NCI-H748 treated with DMSO at 0.1 percent for 48 hours (cell line): ENCODE results near the gene MYOCD.

Experiments
- DNase-seq: peaks from one replicate; lab custom pipeline; 2025; lab: John Stamatoyannopoulos, UW

MYOCD gene

GRCh38 chr17:12756786-12757185, 91.1 kb downstream of the MYOCD start:
- no peak for DNase-seq

GRCh38 chr17:12759090-12759489, 93.4 kb downstream of the MYOCD start:
- DNase-seq: no peak

GRCh38 chr17:12765548-12765947, 99.9 kb downstream of the MYOCD start:
- DNase-seq: no peak

GRCh38 chr17:12768255-12768654, 102.6 kb downstream of the MYOCD start:
- DNase-seq: no peak

GRCh38 chr17:12769981-12770380, 104.3 kb downstream of the MYOCD start:
- DNase-seq: no peak

- no peak for DNase-seq
Measured at GRCh38 chr17:12773153-12773552, 107.5 kb downstream of the MYOCD start.

GRCh38 chr17:12789075-12789480, 123.4 kb downstream of the MYOCD start:
- no peak for DNase-seq

- DNase-seq: peak; percentile 40
Measured at GRCh38 chr17:12789481-12790248, 124.0 kb downstream of the MYOCD start, which contains the start of gene ARHGAP44. Gene ARHGAP44, plus strand, starts transcription at chr17:12789498. Its CDS starts 341 bp downstream, at chr17:12789839.

GRCh38 chr17:12790249-12791106, 124.8 kb downstream of the MYOCD start:
- DNase-seq: no peak

GRCh38 chr17:12794919-12795532, 129.3 kb downstream of the MYOCD start:
- DNase-seq: no peak

- DNase-seq: no peak
Measured at GRCh38 chr17:12800855-12801365, 135.2 kb downstream of the MYOCD start.

GRCh38 chr17:12806630-12807029, 140.9 kb downstream of the MYOCD start:
- DNase-seq: no peak

- DNase-seq: no peak
Measured at GRCh38 chr17:12808723-12809122, 143.0 kb downstream of the MYOCD start.

- no peak for DNase-seq
Measured at GRCh38 chr17:12812877-12813276, 147.2 kb downstream of the MYOCD start.

GRCh38 chr17:12813664-12814063, 148.0 kb downstream of the MYOCD start:
- no peak for DNase-seq

GRCh38 chr17:12814718-12815117, 149.0 kb downstream of the MYOCD start:
- DNase-seq: no peak

GRCh38 chr17:12815642-12816141, 150.0 kb downstream of the MYOCD start:
- DNase-seq: no peak
